NCI-H1694 treated with DMSO at 0.1 percent for 48 hours (cell line): Measurements from ENCODE around the gene RAB3B.
"Not testable (repeated sequence)": the region's sequence is repeated elsewhere in the genome, so short reads cannot be mapped to it uniquely, and the experiment has no call there.

Experiments
- DNase-seq: peaks from one replicate; lab custom pipeline; 2025; lab: John Stamatoyannopoulos, UW

Gene RAB3B

DNA sequence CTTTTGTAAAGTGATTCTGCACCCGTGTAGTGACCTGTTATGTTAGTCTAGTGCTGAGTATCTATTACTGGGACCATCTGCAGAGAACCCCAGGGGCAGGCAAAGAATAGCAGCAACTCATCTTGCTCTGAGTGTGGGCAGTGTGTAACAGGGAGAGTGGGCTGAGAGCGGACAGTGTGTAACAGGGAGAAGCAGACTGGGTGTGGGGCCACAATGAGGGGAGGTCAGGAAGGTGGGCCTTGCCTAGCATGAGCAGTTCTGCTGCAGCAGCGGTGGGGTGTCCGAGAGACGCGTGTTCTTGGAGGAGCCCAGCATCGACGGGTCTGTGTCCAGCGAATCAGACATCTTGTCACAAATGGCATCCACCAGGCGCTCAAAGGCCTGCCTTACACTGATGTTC, 70.8 kb downstream of the RAB3B start:
- DNase-seq, result no peak

DNA sequence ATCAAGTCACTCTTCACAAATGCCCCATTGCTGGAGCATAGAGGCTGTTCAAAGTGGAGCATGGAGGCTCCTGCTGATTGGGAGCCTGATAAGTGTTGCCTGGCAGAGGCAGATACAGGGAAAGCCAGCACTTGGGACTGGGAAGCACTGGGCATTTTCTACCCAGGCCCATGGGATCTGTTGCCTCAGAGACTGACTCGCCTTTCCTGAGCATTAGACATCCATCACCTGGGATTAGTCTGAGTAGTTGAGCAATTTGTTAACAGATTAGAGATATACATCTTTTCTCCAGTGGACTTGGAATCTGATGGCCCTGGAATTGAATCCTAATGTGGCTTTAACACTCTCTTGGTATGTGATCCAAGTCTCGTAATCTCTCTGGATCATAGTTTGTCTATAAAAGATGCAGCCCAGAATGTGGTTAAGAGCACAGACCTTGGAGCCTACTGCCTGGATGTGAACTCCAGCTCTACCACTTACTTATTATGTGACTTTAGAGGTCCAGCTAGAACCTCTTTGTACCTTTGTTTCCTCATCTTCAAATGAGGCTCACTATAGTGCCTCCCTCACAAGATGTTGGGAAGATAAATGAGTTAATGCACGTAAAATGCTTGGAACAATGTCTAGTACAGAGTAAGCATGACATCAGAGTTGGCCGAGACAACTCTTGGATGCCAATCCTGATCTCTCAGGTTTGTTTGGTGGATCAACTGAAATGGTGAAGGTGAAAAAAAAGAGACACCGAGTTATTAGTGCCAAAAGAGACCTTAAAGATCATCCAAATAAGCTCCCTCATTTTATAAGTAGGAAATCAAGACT, 73.7 kb downstream of the RAB3B start:
- no peak for DNase-seq

DNA sequence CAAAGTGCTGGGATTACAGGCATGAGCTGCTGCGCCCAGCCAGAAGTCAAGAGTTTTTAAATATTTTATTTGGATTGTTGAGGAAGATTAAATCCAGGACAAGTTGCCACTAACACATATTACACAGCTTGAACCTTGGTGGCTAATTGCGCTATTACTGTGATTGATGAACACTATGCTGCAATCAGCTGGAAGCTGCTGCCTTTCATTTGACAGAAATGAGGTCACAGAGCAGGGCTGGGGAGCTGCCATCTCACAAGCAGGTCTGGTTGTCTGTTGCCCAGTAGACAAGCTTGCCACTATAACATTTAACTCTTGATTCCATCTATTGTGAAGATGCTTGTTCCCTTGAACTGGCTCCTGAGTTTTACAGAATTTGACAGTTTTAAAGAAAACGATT, 74.5 kb downstream of the RAB3B start:
- no peak for DNase-seq

DNA sequence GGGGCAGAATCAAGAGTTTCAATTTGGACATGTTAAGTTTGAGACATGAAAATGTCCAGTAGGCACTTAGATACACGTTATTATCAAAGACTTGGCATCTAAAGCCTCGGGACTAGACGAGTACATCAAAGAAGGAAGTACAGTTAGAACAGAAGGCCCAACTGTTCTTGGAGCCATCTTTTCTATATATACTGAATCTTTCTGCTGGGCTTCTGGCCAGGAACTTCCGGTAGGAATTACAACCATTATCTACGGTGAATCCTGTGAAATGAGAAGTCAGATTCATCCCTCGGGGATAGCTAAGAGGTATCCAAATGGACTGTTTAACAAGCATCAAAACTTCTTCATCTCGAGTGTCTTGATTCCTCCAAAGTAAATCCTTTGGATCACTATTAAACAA, 77.6 kb downstream of the RAB3B start:
- DNase-seq, result no peak

DNA sequence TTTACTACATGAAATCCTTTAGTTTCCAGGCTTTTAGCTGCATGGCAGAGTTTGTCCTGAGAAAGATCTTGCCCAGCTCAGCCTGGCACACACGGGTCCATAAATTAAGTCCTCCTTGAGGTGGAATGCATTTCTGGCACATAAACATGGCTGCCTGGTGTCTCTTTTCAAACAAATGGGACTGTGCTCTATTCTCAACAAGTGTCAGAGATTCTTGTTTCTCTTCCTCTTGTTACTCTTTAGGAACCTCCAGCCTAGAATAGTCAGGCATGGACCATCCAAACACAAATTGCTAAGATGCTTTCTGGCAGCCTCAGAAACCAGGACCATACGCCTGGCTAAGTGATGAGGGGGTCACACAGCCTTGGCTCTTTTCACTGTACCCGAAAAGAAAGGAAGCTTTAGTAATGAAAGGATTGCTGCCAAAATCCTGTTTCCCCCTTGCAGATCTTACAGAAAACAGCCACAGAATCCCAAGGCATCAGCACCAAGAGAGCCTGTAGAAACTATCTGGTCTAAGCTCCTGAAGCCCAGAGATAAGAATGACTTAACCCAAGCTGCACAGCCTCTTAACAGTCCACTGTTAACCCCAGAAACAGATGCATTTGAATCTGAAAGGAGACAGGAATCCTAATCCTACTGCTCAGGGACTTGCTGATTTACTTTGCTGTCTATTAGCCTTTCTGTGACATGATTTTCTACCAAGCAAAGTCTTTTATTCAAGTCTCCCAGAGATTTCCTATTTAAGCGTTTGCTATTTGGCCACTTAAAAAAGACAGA, 80.1 kb downstream of the RAB3B start:
- DNase-seq, result no peak

DNA sequence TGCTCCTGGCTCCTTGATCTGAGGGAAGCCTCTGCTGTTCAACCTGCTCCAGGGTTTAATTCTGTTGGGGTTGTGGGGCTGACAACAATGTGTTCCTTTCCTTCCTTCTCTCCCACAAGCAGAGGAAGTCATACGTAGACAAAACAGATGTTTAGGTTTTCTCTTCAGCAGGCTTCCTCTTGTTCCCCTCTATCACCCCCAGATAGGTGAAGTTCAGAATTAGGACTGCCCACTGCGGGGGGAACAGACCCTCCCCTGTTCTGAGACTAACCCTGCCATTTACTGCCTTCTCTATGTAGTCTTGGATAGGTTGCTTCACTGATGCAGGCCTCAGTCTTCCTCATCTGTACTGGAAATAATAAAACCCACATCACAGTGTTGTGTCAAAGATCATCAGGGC, 82.0 kb downstream of the RAB3B start:
- DNase-seq, result no peak

DNA sequence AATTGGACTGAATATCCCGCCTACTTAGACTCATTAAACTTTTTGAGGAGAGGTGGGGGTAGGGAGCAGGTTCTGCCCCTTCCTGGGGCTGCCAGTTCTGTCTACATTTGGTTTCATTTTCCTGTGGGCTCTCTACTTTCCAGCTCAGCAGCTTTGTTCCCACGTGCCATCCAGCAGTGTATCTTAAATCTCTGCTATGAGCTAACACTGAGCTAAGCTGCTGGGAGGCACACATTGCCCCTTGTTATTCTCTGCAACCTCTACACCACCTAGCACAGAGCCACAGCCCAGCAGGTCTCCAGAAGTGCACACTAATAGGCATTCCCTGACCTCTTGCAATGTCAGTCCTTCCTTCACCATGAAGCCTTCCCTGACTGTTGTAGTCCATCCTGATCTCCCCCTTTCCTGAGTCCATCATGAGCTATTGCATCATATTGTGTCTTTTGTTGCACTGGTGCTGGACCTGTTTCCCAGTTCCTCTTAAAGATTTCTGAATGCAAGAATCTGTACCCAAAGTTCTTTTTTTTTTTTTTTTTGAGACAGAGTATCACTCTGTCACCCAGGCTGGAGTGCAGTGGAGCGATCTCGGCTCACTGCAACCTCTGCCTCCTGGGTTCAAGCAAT, 83.3 kb downstream of the RAB3B start:
- no peak for DNase-seq

DNA sequence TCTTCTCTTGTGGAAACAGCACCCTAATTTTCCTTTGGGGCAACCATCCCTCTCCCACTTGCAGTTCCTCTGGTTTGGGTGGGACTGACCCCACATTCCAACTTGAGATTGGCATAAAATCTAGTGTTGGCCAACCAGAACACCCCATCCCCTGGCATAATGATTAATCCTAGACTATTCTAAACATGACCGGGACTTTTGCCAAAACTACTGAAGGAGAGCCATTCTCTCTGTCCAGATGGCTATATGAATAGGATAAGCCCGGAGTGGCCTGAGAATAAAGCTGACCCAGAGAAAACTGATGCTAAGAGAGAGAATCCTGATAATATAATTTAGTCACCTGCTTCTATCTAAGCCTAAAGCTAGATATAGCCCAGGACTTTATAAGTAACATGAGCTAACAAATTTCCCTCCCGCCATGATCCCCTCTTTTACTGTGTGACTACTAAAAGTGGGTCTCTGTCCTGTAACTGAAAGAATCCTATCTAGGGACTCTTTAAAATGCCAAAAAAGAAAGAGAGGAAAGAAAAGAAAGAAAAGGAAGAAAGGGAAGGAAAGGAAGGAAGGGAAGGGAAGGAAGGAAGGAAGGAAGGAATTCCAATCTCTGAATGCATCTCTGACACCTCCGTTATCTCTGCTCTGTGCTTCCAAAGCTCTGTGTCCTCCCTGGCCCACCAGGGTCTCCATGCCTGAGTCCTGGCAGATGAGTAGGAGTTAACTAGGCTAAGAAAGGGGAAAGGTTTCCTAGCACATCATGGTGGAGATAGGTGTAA, 84.0 kb downstream of the RAB3B start:
- DNase-seq, result no peak

DNA sequence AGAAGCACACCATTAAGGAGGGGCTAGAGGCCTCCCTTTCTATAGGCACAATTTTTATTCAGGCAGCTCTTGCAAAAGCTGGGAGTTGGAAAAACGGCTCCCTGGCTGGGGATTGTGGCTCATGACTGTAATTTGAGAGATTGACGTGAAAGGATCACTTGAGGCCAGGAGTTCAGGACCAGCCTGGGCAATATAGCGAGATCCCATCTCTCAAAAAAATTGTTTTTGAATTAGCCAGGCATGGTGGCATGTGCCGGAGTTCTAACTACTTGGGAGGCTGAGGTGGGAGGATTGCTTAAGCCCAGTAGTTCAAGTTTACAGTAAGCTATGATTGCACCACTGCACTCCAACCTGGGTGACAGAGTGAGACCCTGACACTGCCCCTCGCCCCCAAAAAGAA, 88.0 kb downstream of the RAB3B start:
- DNase-seq, result no peak

DNA sequence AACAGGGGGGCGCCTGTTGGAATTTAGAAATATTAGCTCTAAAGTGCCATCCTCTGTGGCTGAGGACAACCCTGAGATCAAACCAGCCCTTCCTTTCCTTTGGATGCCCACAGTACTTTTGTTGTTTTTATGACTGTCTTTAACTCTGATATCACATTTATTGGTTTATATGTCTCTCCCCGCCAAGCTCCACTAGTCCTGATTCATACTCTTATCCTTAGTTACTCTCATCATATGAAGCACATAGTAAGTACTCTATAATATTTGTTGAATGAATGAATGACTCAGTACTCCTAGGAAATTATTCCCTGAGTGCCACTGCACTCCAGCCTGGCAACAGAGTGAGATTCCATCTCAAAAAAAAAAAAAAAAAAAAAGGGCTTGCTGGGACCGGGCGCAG, 89.3 kb downstream of the RAB3B start:
- DNase-seq, result no peak

DNA sequence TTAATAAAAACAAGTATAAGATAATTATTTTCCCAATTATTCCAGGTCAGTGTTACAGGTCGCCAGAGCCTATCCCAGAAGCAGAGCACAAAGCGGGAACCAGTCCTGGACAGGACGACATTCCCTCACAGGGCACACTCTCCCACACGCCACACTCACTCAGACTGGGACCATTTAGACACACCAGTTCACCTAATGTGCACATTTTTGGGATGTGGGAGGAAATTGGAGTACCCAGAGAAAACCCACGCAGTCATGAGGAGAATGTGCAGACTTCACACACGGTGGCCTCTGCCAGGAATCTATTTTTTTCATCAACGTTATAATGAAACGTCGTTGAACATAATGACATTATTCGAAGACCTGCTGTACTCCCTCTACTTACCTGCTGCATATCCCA, 91.5 kb downstream of the RAB3B start:
- no peak for DNase-seq

DNA sequence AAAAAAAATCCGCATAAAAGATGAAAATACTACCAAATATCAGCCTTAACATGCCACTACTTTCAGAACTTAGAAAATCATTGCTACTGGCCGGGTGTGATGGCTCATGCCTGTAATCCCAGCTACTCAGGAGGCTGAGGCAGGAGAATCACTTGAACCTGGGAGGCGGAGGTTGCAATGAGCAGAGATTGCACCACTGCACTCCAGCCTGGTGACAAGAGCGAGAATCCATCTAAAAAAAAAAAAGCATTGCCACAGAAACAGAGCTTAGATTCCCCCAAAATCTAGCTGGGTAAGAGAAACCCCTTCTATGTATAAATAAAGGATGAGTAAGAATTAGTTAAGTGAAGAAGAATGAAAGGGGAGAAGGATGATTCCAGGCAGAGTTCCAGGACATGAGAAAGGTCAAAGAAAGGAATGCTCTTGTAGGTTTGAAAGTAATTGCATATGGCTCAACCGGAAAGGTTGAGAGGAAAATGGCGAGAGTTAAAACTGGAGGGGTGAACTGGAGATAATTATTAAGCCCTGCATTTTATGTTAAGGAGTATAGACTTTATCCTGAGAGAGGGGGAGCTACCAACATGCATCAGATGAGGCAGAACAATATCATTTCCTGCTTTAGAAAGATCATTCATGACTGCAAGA, 92.3 kb downstream of the RAB3B start:
- DNase-seq, result no peak

DNA sequence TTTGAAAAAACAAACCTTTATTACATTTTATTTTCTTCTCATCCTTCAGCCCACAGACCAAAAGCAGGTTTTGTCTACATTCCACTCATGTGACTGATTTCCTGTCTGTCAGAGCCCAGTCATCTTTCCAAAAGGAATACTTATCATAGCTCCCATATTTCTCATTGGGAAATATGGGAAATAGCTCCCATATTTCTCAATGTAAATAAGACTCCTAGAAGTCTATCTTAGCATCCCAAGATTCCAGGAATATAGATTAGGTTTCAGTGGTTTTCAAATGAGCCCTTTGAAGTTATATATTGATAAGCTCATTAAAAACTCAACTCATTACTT, 92.8 kb downstream of the RAB3B start:
- no peak for DNase-seq

DNA sequence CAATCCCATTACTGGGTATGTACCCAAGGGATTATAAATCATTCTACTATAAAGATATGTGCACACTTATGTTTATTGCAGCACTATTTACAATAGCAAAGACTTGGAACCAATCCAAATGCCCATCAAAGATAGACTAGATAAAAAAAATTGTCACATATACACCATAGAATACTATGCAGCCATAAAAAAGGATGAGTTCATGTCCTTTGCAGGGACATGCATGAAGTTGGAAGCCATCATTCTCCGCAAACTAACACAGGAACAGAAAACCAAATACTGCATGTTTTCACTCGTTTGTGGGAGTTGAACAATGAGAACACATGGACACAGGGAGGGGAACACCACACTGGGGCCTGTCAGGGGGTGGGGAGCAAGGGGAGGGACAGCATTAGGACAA, 95.8 kb downstream of the RAB3B start:
- not testable (repeated sequence) for DNase-seq

DNA sequence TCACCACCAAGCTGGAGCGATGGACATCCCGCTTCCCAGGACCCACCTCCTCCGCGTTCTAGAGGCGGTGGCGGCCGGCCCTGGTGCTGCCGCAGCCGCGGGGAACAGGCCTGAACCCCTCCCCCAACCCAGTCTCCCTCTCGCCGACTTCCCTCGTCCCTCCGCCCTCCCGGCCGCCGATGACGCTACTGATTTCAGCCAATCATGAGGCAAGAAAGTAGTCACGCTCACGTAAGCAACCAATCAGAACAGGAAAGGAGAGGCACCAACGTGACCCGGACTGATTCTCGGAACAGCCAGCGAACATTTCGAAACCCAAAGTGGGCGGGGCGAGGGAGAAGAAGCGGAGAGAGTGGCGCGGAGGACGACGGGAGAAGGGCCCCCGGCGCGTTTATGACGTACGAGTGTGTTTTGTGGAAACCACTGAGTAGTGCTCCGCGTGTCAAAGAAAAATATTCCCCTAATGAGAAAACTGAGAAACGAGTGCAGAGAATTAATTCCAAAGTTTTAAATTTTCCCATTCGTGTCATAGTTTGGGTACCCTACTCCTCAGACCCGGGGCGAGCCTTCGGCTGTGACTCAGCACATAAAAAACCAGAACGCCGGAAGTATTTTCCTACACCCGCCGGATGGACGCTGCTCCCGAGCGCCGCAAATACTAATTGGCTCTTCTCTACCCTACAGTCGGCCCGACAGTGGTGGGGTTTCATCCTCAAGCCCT, 111.7 kb downstream of the RAB3B start, which contains the start of gene NRDC:
Gene NRDC (minus strand): TSS at position 112 of the 721 bp plus-strand sequence. CDS start 112 bp downstream, outside the sequence.
- DNase-seq, result peak; percentile 99

DNA sequence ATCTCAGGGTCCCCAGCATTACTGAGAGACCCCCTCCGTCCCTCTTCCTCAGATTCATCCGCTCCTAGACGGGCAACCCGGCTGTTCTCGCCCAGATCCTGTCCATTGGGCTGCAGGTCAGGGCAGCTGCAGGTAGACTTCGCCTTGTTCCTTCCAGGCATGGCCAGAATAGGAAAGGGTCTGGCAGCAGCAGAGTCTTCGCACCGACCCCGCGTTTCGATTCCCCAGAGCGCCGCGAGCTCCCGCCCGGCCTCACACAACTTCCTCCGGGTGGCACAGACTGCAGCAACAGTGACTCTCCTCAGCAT, 112.2 kb downstream of the RAB3B start:
- peak; percentile 63 for DNase-seq

DNA sequence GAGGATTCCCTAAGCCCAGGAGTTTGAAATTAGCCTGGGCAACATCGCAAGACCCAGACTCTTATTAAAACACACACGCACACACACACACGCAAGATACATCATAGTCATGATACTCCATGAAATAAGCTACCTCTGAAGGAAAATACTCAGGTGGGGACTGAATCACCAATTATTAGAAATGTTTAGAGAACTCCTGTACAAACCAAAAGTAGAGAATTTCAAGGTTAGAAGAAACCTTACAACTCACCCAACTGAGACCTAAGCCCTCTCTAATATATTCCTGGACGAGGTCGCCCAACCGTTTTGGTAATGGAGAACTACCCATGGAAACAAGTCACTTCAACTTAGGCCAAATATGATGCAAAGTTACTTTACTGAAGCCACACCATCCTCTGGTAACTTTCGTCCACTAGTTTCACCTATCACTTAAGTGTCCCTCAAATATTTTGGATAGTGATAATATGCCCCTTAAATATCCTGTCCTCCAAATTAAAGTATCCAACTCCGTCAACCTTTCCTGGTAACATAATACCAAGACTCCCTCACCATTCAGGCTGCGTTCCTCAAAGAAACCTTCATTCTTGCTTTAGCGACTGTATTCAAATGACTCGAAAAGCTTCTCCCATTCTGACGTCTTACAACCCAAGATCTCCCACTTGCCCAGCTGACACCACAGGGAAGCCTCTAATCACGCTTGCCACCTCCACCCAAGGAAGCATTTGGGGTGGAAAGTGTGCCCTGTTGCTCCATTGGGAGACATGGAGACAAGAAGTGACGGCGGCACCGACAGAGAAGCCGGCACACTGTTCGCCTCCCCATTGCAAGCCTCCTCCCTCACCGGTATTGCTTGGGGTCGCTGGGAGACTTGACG, 112.8 kb downstream of the RAB3B start:
- no peak for DNase-seq

DNA sequence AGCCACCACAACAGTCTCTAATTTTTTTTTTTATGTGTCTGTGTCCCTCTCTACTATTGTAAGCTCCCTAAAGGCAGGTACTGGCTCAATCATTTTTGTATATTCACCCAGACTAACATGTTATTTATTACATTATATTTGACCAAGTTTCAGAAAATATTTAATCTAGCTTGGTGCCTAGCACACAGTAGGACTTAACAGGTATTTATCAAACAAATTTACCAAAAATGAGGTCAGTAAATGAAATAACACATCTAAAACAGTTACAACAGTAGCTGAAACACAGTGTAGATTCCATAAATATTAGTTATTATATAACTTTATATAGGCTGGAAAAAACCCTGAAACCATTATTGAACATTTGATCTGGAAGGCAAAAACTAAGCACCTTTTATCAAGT, 114.7 kb downstream of the RAB3B start:
- no peak for DNase-seq

DNA sequence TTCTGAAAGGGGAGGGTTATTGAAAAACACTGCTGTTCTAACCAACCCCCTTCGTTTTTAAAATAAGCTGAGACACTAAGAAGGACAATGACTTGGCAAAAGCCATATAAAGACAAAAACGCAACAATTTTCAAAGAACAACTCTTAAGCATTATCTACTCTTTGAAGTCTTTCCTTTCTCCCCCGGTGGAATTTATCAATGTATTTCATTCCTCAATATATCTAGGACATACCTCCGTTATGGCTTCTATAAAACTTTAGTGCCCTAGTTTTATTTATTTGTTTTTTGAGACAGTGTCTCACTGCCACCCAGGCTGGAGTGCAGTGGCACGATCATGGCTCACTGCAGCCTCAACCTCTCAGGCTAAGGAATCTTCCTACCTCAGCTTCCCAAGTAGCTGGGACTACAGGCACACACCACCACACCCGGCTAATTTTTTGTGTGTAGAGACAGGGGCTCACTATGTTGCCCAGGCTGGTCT, 115.2 kb downstream of the RAB3B start:
- DNase-seq, result no peak

DNA sequence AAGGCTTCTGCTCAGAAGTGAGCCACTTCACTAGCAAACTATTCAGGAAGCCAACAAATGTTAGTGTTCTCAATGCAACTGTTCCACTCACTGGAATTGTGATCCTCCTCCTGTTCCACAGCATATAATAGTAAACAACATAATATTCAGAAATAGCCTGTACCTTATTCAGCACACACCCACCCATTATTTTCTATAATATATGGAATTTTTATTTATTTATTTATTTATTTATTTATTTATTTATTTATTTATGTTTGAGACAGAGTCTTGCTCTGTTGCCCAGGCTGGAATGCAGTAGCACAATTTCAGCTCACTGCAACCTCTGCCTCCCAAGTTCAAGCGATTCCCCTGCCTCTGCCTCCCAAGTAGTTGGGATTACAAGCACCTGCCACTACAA, 117.2 kb downstream of the RAB3B start:
- DNase-seq, result not testable (repeated sequence)
